K562 (cell line): Measurements from ENCODE around the gene SEMA4F. TPM values are rescaled to one million over a fixed set of nuclear protein-coding genes. Genes with fewer than 3 reads are reported as not detected.

Experiments
- ATAC-seq: fragments of 200-7000 bp; cut with Tn5 transposase; 3 replicates; pipeline ENCODE4 v1.9.1; 2020; ENCODE audit warnings: moderate library complexity
- BruUV-seq: library from RNA; stranded (reverse); fragments of 400-500 nt; replicated peaks from 2 replicates; lab custom pipeline; 2021; lab: Mats Ljungman, UMichigan
- CTCF ChIA-PET: fragments of 300-600 bp; formaldehyde crosslinking; extraction: SDS; loops from one replicate; lab custom pipeline; 2021; ENCODE audit warnings: low intra/inter-chr PET ratio; lab: Yijun Ruan, JAX
- POLR2A ChIA-PET: fragments of 300-600, 350-650 bp; sonication (Branson Sonifier 250); formaldehyde crosslinking; extraction: SDS; loops from one replicate; lab custom pipeline; 2021; ENCODE audit warnings: antibody characterized with exemption, inconsistent platforms; lab: Yijun Ruan, JAX
- DNase-seq, 4 experiments: peaks; one replicate each; pipeline versions ENCODE4 v3.0.0 to v3.0.0-alpha.2; 2011 to 2018; ENCODE audit warnings: low spot score in 3 of 4, mixed read lengths in 3 of 4; ENCODE audit errors: extremely low read depth in 1 of 4
- FAIRE-seq: peaks from 2 replicates; lab custom pipeline; 2011; peaks lifted over from hg19 to GRCh38; lab: Jason Lieb, UNC
- H2AFZ ChIP-seq: 2 replicates; pipeline ENCODE4 v1.6.0; 2011; ENCODE audit warnings: low read depth, low read length, control low read depth, inconsistent platforms
- H3K27ac ChIP-seq: fragments of 200-600 bp; 3 replicates; pipeline ENCODE4 v1.8.0; 2011; ENCODE audit warnings: low read depth, mild to moderate bottlenecking, control low read depth, inconsistent platforms, low read length, moderate library complexity, mixed read lengths; ENCODE audit errors: extremely low read depth
- H3K27me3 ChIP-seq, 2 experiments: fragments of 300-600 bp in 1 of 2; 2 replicates in 1 of 2; 3 replicates in 1 of 2; pipeline versions ENCODE4 v1.6.0 to v1.8.0; 2011; ENCODE audit warnings: inconsistent platforms in 2 of 2, low read length in 2 of 2, mild to moderate bottlenecking in 1 of 2, mixed read lengths in 1 of 2, moderate library complexity in 1 of 2; ENCODE audit not compliant: control insufficient read depth in 2 of 2, insufficient read depth in 2 of 2
- H3K36me3 ChIP-seq: fragments of 300-600 bp; 3 replicates; pipeline ENCODE4 v1.8.0; 2011; ENCODE audit warnings: mild to moderate bottlenecking, low read length, inconsistent platforms; ENCODE audit not compliant: control insufficient read depth, insufficient read depth
- H3K4me1 ChIP-seq, 2 experiments: fragments of 200-600 bp in 1 of 2; replicated peaks in 1 of 2; 2 replicates in 1 of 2; 3 replicates in 1 of 2; pipeline versions ENCODE4 v1.5.1 to v1.8.0; 2011; ENCODE audit warnings: inconsistent platforms in 2 of 2, low read length in 2 of 2, mild to moderate bottlenecking in 1 of 2, mixed read lengths in 1 of 2, moderate library complexity in 1 of 2; ENCODE audit not compliant: control insufficient read depth in 2 of 2, insufficient read depth in 2 of 2
- H3K4me2 ChIP-seq: 2 replicates; pipeline ENCODE4 v1.6.1; 2011; ENCODE audit warnings: low read length, control low read depth, inconsistent platforms, mixed read lengths; ENCODE audit not compliant: insufficient read depth
- H3K4me3 ChIP-seq: fragments of 200-600 bp; sonication (generic), shearing (Covaris generic); 2 replicates; pipeline ENCODE4 v1.5.1; 2016; ENCODE audit warnings: control low read depth, inconsistent platforms
- H3K79me2 ChIP-seq: fragments of 200-600 bp; 3 replicates; pipeline ENCODE4 v1.8.0; 2011; ENCODE audit warnings: low read length, inconsistent platforms; ENCODE audit not compliant: control insufficient read depth, insufficient read depth
- H3K9ac ChIP-seq, 2 experiments: 2 replicates each; pipeline versions ENCODE4 v1.6.0 to v1.6.1; 2011; ENCODE audit warnings: low read depth in 2 of 2, low read length in 2 of 2, control low read depth in 1 of 2, inconsistent platforms in 1 of 2, mild to moderate bottlenecking in 1 of 2, mixed read lengths in 1 of 2; ENCODE audit not compliant: insufficient read depth in 1 of 2
- H3K9me1 ChIP-seq: one replicate; pipeline ENCODE4 v1.6.0; 2011; ENCODE audit warnings: inconsistent platforms, mild to moderate bottlenecking, low read length, moderate library complexity; ENCODE audit not compliant: control insufficient read depth, insufficient read depth
- H3K9me3 ChIP-seq: replicated peaks from 2 replicates; pipeline ENCODE4 v1.5.1; 2011; ENCODE audit warnings: low read depth, low read length, inconsistent platforms; ENCODE audit not compliant: control insufficient read depth, insufficient read depth
- H4K20me1 ChIP-seq: replicated peaks from 2 replicates; pipeline ENCODE4 v1.6.1; 2011; ENCODE audit warnings: low read length, inconsistent platforms, mixed read lengths; ENCODE audit not compliant: control insufficient read depth, insufficient read depth
- SAFB2 ChIP-seq: fragments of 200-400 bp; formaldehyde crosslinking; IDR thresholded peaks from 2 replicates; pipeline ENCODE4 v1.6.1; 2018; ENCODE audit warnings: borderline replicate concordance, low read length, low read depth, moderate library complexity; ENCODE audit not compliant: severe bottlenecking
- TFAM ChIP-seq: fragments of 250-450 bp; sonication (Bioruptor Pico); conservative IDR thresholded peaks from 2 replicates; pipeline ENCODE4 v1.5.0; 2021; ENCODE audit warnings: mild to moderate bottlenecking, moderate library complexity
- ZBTB8A ChIP-seq: fragments of 450-650 bp; IDR thresholded peaks from 2 replicates; pipeline ENCODE4 v1.6.1; 2018; ENCODE audit warnings: mild to moderate bottlenecking, moderate library complexity; ENCODE audit not compliant: partially characterized antibody
- ZNF668 ChIP-seq: fragments of 250-450 bp; sonication (Bioruptor Pico); IDR thresholded peaks from 2 replicates; pipeline ENCODE4 v1.8.0; 2022; ENCODE audit warnings: mild to moderate bottlenecking, inconsistent platforms
- WGBS: fragments of 100-300 bp; shearing (Covaris generic); methylation state at CpG from one replicate; pipeline ENCODE4 v1.1.6; 2016; ENCODE audit warnings: low coverage, mixed read lengths; ENCODE audit not compliant: insufficient coverage; ENCODE audit errors: missing lambda C conversion rate; 5-methylcytosine and 5-hydroxymethylcytosine counted together
- in situ Hi-C: fragments of 300-500 bp; cut with MboI; formaldehyde crosslinking; loops from 4 replicates; pipeline ENCODE4 v1.15.0; 2018; ENCODE audit warnings: inconsistent platforms, mixed read lengths
- intact Hi-C: fragments of 100-400 bp; cut with micrococcal nuclease; formaldehyde crosslinking; loops from 2 replicates; pipeline ENCODE4 v1.14.2; 2022
- polyA plus RNA-seq, 8 experiments: library from polyadenylated mRNA; depleted of rRNA in 4 of 8; stranded (reverse) in 5 of 8; unstranded in 3 of 8; fragments of >200 nt; fragmentation: Nextera tagmentation in 2 of 8; fragmentation: Illumina TruSeq in 1 of 8; extraction: Ambion mirVana in 2 of 8; extraction: Trizol in 1 of 8; gene quantifications; 2 replicates each; pipeline versions ENCODE4 v1.2.1 to v1.2.3, GENCODE V29; 2011 to 2014; ENCODE audit warnings: inconsistent platforms in 1 of 8, missing spikeins in 1 of 8
- total RNA-seq, 7 experiments: library from RNA; depleted of rRNA in 6 of 7; stranded (reverse); fragments of >200 nt in 6 of 7; fragmentation: Illumina TruSeq in 2 of 7; extraction: Trizol in 2 of 7; gene quantifications; 2 replicates each; pipeline versions ENCODE4 v1.2.1 to v1.2.3, GENCODE V29; 2011 to 2021; ENCODE audit warnings: low replicate concordance in 1 of 7
- TF ChIP-seq, protein P1 (sequence below): sonication (generic); formaldehyde crosslinking; IDR thresholded peaks from 2 replicates; pipeline ENCODE4 v1.8.0; 2022; ENCODE audit warnings: missing genetic modification reagents, mild to moderate bottlenecking, moderate library complexity, borderline replicate concordance
- TF ChIP-seq, protein P2 (sequence below): fragments of 250-450 bp; sonication (Bioruptor Pico); IDR thresholded peaks from 2 replicates; pipeline ENCODE4 v1.4.0; 2020; ENCODE audit warnings: borderline replicate concordance
- TF ChIP-seq, protein P3 (sequence below): sonication (generic); formaldehyde crosslinking; IDR thresholded peaks from 2 replicates; pipeline ENCODE4 v1.8.0; 2022; ENCODE audit warnings: mild to moderate bottlenecking, missing genetic modification reagents, borderline replicate concordance
- TF ChIP-seq, protein P4 (sequence below): fragments of 450-650 bp; conservative IDR thresholded peaks from 2 replicates; pipeline ENCODE4 v1.6.1; 2016; ENCODE audit warnings: missing genetic modification characterization, low read depth, mild to moderate bottlenecking, missing compliant biosample characterization, moderate library complexity
- TF ChIP-seq, protein P5 (sequence below), 2 experiments: fragments of 450-650 bp; IDR thresholded peaks; 2 replicates each; pipeline ENCODE4 v1.6.1; 2016
- TF ChIP-seq, protein P6 (sequence below): fragments of 450-650 bp; formaldehyde crosslinking; IDR thresholded peaks from 2 replicates; pipeline ENCODE4 v1.4.0; 2020; ENCODE audit warnings: mild to moderate bottlenecking
- TF ChIP-seq, protein P7 (sequence below): fragments of 450-650 bp; IDR thresholded peaks from 2 replicates; pipeline ENCODE4 v1.6.1; 2017; ENCODE audit warnings: mild to moderate bottlenecking, moderate library complexity

The SEMA4F gene
- total and polyA plus RNA-seq, 9 of the 15 experiments (the other 6 are each of a cell fraction or from before 2014, with no cell fraction given), result 0.08 to 1.6 (median 0.33) TPM

DNA sequence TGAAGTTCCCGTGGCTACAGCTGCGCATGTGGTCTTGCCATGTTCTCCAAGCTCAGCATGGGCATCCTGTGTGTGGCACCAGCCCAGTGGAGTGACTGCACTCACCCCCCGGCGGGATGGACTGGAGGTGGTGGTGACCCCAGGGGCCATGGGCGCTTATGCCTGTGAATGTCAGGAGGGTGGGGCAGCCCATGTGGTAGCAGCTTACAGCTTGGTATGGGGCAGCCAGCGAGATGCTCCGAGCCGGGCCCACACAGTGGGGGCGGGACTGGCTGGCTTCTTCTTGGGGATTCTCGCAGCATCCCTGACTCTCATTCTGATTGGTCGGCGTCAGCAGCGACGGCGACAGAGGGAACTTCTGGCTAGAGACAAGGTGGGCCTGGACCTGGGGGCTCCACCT lies 25.6 kb downstream of the SEMA4F start:
- ChIA-PET CTCF (no interaction called here), POLR2A (no interaction called here)
- in situ Hi-C loops, result no loop called here
- Histone ChIP-seq H3K4me3 (no peak overlapping the region), H3K27me3 (peaks cover 11 to 34% of the 10 kb centered on the region in 2 experiments; a peak in 4 of 5 replicates), H3K27ac (no peak overlapping the region), H3K79me2 (no peaks in the 10 kb centered on the region), H3K4me2 (no peak overlapping the region), H3K4me1 (peaks cover 0 to 4% of the 10 kb centered on the region in 2 experiments; a peak in 2 of 5 replicates), H3K9me1 (no peaks in the 10 kb centered on the region), H3K9me3 (no peaks in the 10 kb centered on the region), H3K9ac (no peak overlapping the region), H3K36me3 (no peaks in the 10 kb centered on the region), H2AFZ (no peak overlapping the region), H4K20me1 (no peaks in the 10 kb centered on the region)
- under 1% methylated on average over 15 of the region's 15 CpGs for WGBS
- no peak for ATAC-seq
- TF ChIP-seq SAFB2 (no peak), ZBTB8A (no peak), ZNF668 (CRISPR knock-in tag) (no peak), TFAM (CRISPR knock-in tag) (no peak)
- TF ChIP-seq, protein P1, sequence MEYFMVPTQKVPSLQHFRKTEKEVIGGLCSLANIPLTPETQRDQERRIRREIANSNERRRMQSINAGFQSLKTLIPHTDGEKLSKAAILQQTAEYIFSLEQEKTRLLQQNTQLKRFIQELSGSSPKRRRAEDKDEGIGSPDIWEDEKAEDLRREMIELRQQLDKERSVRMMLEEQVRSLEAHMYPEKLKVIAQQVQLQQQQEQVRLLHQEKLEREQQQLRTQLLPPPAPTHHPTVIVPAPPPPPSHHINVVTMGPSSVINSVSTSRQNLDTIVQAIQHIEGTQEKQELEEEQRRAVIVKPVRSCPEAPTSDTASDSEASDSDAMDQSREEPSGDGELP, result no peak
- TF ChIP-seq, protein P2, sequence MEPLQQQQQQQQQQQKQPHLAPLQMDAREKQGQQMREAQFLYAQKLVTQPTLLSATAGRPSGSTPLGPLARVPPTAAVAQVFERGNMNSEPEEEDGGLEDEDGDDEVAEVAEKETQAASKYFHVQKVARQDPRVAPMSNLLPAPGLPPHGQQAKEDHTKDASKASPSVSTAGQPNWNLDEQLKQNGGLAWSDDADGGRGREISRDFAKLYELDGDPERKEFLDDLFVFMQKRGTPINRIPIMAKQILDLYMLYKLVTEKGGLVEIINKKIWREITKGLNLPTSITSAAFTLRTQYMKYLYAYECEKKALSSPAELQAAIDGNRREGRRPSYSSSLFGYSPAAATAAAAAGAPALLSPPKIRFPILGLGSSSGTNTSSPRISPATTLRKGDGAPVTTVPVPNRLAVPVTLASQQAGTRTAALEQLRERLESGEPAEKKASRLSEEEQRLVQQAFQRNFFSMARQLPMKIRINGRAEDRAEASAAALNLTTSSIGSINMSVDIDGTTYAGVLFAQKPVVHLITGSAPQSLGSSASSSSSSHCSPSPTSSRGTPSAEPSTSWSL (CRISPR knock-in tag), result no peak
- TF ChIP-seq, protein P3, sequence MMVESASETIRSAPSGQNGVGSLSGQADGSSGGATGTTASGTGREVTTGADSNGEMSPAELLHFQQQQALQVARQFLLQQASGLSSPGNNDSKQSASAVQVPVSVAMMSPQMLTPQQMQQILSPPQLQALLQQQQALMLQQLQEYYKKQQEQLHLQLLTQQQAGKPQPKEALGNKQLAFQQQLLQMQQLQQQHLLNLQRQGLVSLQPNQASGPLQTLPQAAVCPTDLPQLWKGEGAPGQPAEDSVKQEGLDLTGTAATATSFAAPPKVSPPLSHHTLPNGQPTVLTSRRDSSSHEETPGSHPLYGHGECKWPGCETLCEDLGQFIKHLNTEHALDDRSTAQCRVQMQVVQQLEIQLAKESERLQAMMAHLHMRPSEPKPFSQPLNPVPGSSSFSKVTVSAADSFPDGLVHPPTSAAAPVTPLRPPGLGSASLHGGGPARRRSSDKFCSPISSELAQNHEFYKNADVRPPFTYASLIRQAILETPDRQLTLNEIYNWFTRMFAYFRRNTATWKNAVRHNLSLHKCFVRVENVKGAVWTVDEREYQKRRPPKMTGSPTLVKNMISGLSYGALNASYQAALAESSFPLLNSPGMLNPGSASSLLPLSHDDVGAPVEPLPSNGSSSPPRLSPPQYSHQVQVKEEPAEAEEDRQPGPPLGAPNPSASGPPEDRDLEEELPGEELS (CRISPR knock-in tag), result no peak
- TF ChIP-seq, protein P4, sequence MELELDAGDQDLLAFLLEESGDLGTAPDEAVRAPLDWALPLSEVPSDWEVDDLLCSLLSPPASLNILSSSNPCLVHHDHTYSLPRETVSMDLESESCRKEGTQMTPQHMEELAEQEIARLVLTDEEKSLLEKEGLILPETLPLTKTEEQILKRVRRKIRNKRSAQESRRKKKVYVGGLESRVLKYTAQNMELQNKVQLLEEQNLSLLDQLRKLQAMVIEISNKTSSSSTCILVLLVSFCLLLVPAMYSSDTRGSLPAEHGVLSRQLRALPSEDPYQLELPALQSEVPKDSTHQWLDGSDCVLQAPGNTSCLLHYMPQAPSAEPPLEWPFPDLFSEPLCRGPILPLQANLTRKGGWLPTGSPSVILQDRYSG (tag), result no peak
- TF ChIP-seq, protein P5, sequence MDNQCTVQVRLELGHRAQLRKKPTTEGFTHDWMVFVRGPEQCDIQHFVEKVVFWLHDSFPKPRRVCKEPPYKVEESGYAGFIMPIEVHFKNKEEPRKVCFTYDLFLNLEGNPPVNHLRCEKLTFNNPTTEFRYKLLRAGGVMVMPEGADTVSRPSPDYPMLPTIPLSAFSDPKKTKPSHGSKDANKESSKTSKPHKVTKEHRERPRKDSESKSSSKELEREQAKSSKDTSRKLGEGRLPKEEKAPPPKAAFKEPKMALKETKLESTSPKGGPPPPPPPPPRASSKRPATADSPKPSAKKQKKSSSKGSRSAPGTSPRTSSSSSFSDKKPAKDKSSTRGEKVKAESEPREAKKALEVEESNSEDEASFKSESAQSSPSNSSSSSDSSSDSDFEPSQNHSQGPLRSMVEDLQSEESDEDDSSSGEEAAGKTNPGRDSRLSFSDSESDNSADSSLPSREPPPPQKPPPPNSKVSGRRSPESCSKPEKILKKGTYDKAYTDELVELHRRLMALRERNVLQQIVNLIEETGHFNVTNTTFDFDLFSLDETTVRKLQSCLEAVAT (IDR thresholded peaks at IDR 0.05), result no peak
- TF ChIP-seq, protein P6, sequence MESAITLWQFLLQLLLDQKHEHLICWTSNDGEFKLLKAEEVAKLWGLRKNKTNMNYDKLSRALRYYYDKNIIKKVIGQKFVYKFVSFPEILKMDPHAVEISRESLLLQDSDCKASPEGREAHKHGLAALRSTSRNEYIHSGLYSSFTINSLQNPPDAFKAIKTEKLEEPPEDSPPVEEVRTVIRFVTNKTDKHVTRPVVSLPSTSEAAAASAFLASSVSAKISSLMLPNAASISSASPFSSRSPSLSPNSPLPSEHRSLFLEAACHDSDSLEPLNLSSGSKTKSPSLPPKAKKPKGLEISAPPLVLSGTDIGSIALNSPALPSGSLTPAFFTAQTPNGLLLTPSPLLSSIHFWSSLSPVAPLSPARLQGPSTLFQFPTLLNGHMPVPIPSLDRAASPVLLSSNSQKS (CRISPR knock-in tag), result no peak
- TF ChIP-seq, protein P7, sequence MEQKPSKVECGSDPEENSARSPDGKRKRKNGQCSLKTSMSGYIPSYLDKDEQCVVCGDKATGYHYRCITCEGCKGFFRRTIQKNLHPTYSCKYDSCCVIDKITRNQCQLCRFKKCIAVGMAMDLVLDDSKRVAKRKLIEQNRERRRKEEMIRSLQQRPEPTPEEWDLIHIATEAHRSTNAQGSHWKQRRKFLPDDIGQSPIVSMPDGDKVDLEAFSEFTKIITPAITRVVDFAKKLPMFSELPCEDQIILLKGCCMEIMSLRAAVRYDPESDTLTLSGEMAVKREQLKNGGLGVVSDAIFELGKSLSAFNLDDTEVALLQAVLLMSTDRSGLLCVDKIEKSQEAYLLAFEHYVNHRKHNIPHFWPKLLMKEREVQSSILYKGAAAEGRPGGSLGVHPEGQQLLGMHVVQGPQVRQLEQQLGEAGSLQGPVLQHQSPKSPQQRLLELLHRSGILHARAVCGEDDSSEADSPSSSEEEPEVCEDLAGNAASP, result no peak
- no peak for FAIRE-seq
- no peak for DNase-seq
- BruUV-seq, result no TSS peak
- intact Hi-C loops, result no loop called here
